ENCODE measurements around the gene RASA4B. TPM values are rescaled to one million over a fixed set of nuclear protein-coding genes. Genes with fewer than 3 reads are reported as not detected.

The RASA4B gene
- total and polyA plus RNA-seq, 4 donors, result 7.3 to 24.6 (median 10.5) TPM

GRCh38 chr7:102445674-102446071, 71.9 kb downstream of the RASA4B start:
- 72 to 74% methylated on average over 2 of the region's 2 CpGs for WGBS, 2 donors
- TF ChIP-seq CTCF (IDR thresholded peaks at IDR 0.05; ENCODE audit: control extremely low read depth, extremely low read depth), result no peak
- no peak overlapping the region for H3K9ac ChIP-seq (ENCODE audit: insufficient read depth in 1 of 2, low read length in 2 of 2)
- H3K4me1 ChIP-seq (ENCODE audit: control insufficient read depth in 5 of 5, insufficient read depth in 5 of 5, low read length in 5 of 5), result no peaks in the 10 kb centered on the region
- H3K36me3 ChIP-seq (ENCODE audit: control insufficient read depth in 4 of 4, insufficient read depth in 4 of 4, low read length in 4 of 4), result peaks cover 0 to 29% (median 0%) of the 10 kb centered on the region in 4 donors
- no peaks in the 10 kb centered on the region for H3K9me3 ChIP-seq (ENCODE audit: control insufficient read depth in 4 of 4, insufficient read depth in 3 of 4, low read length in 3 of 4)
- DNase-seq, result no peak
- H3K27ac ChIP-seq (ENCODE audit: low read depth in 1 of 2, low read length in 1 of 2), result no peak overlapping the region
- H3K27me3 ChIP-seq (ENCODE audit: control insufficient read depth in 3 of 3, insufficient read depth in 3 of 3, low read length in 2 of 3), result no peaks in the 10 kb centered on the region
- no peak overlapping the region for H3K4me3 ChIP-seq
- no peak for ATAC-seq (ENCODE audit: insufficient read depth, low FRiP score)

- WGBS, 2 donors, result 91% methylated on average over 17 of the region's 17 CpGs
- Histone ChIP-seq H3K27ac (ENCODE audit: low read depth in 1 of 2, low read length in 1 of 2) (no peak overlapping the region), H3K9me3 (ENCODE audit: control insufficient read depth in 4 of 4, insufficient read depth in 3 of 4, low read length in 3 of 4) (no peaks in the 10 kb centered on the region), H3K4me1 (ENCODE audit: control insufficient read depth in 5 of 5, insufficient read depth in 5 of 5, low read length in 5 of 5) (no peaks in the 10 kb centered on the region), H3K9ac (ENCODE audit: insufficient read depth in 1 of 2, low read length in 2 of 2) (no peak overlapping the region), H3K4me3 (no peak overlapping the region), H3K27me3 (ENCODE audit: control insufficient read depth in 3 of 3, insufficient read depth in 3 of 3, low read length in 2 of 3) (no peaks in the 10 kb centered on the region), H3K36me3 (ENCODE audit: control insufficient read depth in 4 of 4, insufficient read depth in 4 of 4, low read length in 4 of 4) (peaks cover 0 to 31% (median 0%) of the 10 kb centered on the region in 4 donors)
- DNase-seq (no peak), ATAC-seq (ENCODE audit: insufficient read depth, low FRiP score) (no peak)
- TF ChIP-seq CTCF (IDR thresholded peaks at IDR 0.05; ENCODE audit: control extremely low read depth, extremely low read depth), result no peak
Measured at GRCh38 chr7:102444961-102445673, 72.5 kb downstream of the RASA4B start.

GRCh38 chr7:102439963-102440795, 77.4 kb downstream of the RASA4B start:
- H3K4me3 ChIP-seq, result no peak overlapping the region
- no peak for ATAC-seq (ENCODE audit: insufficient read depth, low FRiP score)
- no peak for TF ChIP-seq CTCF (IDR thresholded peaks at IDR 0.05; ENCODE audit: control extremely low read depth, extremely low read depth)
- H3K36me3 ChIP-seq (ENCODE audit: control insufficient read depth in 4 of 4, insufficient read depth in 4 of 4, low read length in 4 of 4), result peaks cover 0 to 15% (median 0%) of the 10 kb centered on the region in 4 donors
- H3K9me3 ChIP-seq (ENCODE audit: control insufficient read depth in 4 of 4, insufficient read depth in 3 of 4, low read length in 3 of 4), result no peaks in the 10 kb centered on the region
- DNase-seq, result peak in 1 of 3 donors; percentile 18
- no peak overlapping the region for H3K9ac ChIP-seq (ENCODE audit: insufficient read depth in 1 of 2, low read length in 2 of 2)
- peak overlapping the region in 1 of 2 donors; percentile 43 for H3K27ac ChIP-seq (ENCODE audit: low read depth in 1 of 2, low read length in 1 of 2)
- WGBS, 2 donors, result 83 to 88% methylated on average over 17 of the region's 17 CpGs
- H3K27me3 ChIP-seq (ENCODE audit: control insufficient read depth in 3 of 3, insufficient read depth in 3 of 3, low read length in 2 of 3), result no peaks in the 10 kb centered on the region
- H3K4me1 ChIP-seq (ENCODE audit: control insufficient read depth in 5 of 5, insufficient read depth in 5 of 5, low read length in 5 of 5), result no peaks in the 10 kb centered on the region

Data from lung (tissue), 12 donors.